HTR-8/SVneo (cell line): ENCODE data around the gene RILPL2.
A peak's percentile ranks its signal among the peaks of the same experiment; 100 is the strongest.
"Not testable (repeated sequence)": the region's sequence is repeated elsewhere in the genome, so short reads cannot be mapped to it uniquely, and the experiment has no call there.

Experiments
- DNase-seq: peaks from one replicate; pipeline ENCODE4 v3.0.0; 2011; ENCODE audit warnings: low spot score, mixed read lengths; ENCODE audit not compliant: insufficient read length
- FAIRE-seq: peaks from 2 replicates; lab custom pipeline; 2011; peaks lifted over from hg19 to GRCh38; lab: Jason Lieb, UNC

Gene RILPL2

GRCh38 chr12:123388177-123388950 is 48.1 kb downstream of the RILPL2 start:
- DNase-seq (peak; percentile 80), FAIRE-seq (no peak)

GRCh38 chr12:123387508-123388176 is 48.8 kb downstream of the RILPL2 start:
- no peak for DNase-seq
- FAIRE-seq: no peak

GRCh38 chr12:123385536-123385935 is 50.9 kb downstream of the RILPL2 start:
- FAIRE-seq: not testable (repeated sequence)

GRCh38 chr12:123384994-123385376 is 51.5 kb downstream of the RILPL2 start:
- no peak for DNase-seq
- FAIRE-seq: no peak

More at GRCh38 chr12:123385536-123385935, 50.9 kb downstream of the RILPL2 start:
- not testable (repeated sequence) for DNase-seq

GRCh38 chr12:123384318-123384993 is 52.0 kb downstream of the RILPL2 start:
- FAIRE-seq: no peak
- no peak for DNase-seq

GRCh38 chr12:123382684-123383083 is 53.8 kb downstream of the RILPL2 start:
- FAIRE-seq: no peak

GRCh38 chr12:123379391-123379790 is 57.1 kb downstream of the RILPL2 start:
- FAIRE-seq: no peak

More at GRCh38 chr12:123382684-123383083, 53.8 kb downstream of the RILPL2 start:
- DNase-seq: no peak

GRCh38 chr12:123372415-123372814 is 64.1 kb downstream of the RILPL2 start:
- FAIRE-seq: not testable (repeated sequence)

More at GRCh38 chr12:123379391-123379790, 57.1 kb downstream of the RILPL2 start:
- DNase-seq: no peak

GRCh38 chr12:123371667-123372368 is 64.7 kb downstream of the RILPL2 start:
- FAIRE-seq, DNase-seq: not testable (repeated sequence)

More at GRCh38 chr12:123372415-123372814, 64.1 kb downstream of the RILPL2 start:
- not testable (repeated sequence) for DNase-seq

- DNase-seq (no peak), FAIRE-seq (no peak)
Observed at GRCh38 chr12:123369229-123369628, 67.3 kb downstream of the RILPL2 start.

- not testable (repeated sequence) for DNase-seq, FAIRE-seq
Observed at GRCh38 chr12:123368431-123368830, 68.1 kb downstream of the RILPL2 start.

GRCh38 chr12:123367511-123367910 is 69.0 kb downstream of the RILPL2 start:
- DNase-seq (no peak), FAIRE-seq (no peak)
